Measurements from ENCODE around the gene NEURL1. TPM values are rescaled to one million over a fixed set of nuclear protein-coding genes. Genes with fewer than 3 reads are reported as not detected.
A peak's percentile ranks its signal among the peaks of the same experiment; 100 is the strongest.

The NEURL1 gene
- total and polyA plus RNA-seq, 2 donors, result 1.6 to 3.0 TPM

DNA sequence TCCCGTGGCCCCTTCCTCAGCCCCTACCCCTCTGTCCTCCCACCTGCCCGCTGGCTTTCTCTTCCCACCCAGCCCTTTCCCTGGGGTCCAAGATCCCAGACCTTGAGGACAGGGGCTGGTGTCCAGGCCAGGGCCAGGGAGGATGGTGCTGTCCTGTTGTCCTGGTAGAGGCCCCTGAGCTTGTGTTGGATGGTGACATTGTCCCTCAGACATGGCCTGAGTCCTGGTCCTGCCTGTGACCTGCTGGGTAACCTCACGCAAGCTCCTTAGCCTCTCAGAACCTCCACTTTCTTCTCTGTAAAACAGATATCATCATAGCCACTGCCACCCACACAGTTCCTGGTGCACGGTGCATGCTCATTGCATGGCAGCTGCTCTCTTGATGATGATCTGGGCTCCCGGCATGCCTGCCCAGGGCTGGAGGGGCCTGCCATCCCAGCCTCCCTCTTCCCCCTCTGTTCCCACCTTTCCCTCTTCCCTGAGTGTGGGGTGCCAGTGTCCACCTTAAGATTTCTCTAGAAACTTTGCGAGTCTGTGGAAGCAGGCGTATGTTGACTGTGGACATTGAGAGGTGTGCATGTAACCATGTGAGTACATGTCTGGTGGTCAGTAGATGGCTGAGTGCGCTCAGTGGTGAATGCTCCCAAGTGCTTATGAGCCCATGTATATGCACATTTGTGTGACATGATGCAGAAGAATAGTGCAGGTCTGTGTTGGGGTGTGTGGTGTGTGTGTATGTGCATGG, 60.4 kb downstream of the NEURL1 start:
- DNase-seq (ENCODE audit: low read depth in 6 of 9, low spot score in 9 of 9), result peak in 1 of 9 donors; percentile 23
- Histone ChIP-seq H3K4me3 (ENCODE audit: low read length in 2 of 2) (no peak overlapping the region), H3K4me1 (ENCODE audit: control insufficient read depth in 2 of 2, insufficient read depth in 2 of 2, low read length in 2 of 2) (peaks cover 0 to 15% of the 10 kb centered on the region in 2 donors), H3K27ac (ENCODE audit: low read depth in 1 of 2, low read length in 1 of 2) (no peak overlapping the region), H3K36me3 (ENCODE audit: control insufficient read depth in 2 of 2, insufficient read depth in 2 of 2, low read length in 1 of 2) (no peaks in the 10 kb centered on the region), H3K9me3 (ENCODE audit: control insufficient read depth in 2 of 2, insufficient read depth in 1 of 2, low read length in 1 of 2) (no peaks in the 10 kb centered on the region), H3K27me3 (ENCODE audit: control insufficient read depth in 2 of 2, insufficient read depth in 1 of 2, low read length in 1 of 2) (peaks cover 0 to 44% of the 10 kb centered on the region in 2 donors)
- 87% methylated on average over 8 of the region's 8 CpGs for WGBS

DNA sequence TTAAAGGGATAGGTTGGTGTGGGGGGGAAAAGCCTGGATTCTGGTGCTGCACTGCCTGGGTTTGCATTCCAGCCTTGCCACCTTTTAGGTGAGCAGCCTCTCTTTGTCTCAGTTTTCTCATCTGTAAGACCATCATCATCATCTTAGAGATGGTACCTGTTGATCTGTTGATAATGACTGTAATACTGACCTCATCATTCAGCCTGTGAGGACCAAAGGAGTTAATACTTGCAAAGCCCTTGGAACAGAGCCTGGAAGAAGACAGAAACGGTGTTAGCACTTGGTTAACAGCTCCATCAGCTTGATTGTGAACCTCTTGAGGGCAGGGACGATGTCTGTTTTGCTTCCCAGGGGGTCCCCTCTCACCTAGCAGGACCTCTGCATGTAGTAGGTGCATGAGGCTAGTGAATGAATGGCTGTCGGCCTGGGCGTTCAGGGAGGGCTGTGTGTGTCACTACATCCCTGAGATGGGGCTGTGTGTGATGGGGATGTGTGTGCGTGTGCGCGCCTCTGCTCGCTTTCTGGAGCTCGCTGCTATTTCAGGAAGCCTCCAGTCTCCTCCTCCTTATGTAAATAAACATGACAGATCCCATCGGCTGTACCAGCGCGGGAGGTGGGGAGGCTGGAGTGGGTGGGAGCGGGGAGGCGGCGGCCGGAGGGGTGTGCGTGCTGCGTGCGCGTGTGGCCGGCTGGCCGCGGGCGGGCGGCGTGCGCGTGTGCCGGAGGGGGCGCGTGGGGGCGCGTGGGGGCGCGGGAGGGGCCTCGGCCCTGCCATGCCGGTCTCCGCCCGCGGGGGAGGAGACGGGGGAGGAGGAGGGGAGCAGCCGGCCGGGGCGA, 61.2 kb downstream of the NEURL1 start:
- H3K4me1 ChIP-seq (ENCODE audit: control insufficient read depth in 2 of 2, insufficient read depth in 2 of 2, low read length in 2 of 2), result peaks cover 0 to 17% of the 10 kb centered on the region in 2 donors
- peak in 1 of 9 donors; percentile 21 for DNase-seq (ENCODE audit: low read depth in 6 of 9, low spot score in 9 of 9)
- no peak overlapping the region for H3K27ac ChIP-seq (ENCODE audit: low read depth in 1 of 2, low read length in 1 of 2)
- 5% methylated on average over 44 of the region's 44 CpGs for WGBS
- peak overlapping the region in 1 of 2 donors; percentile 39 for H3K4me3 ChIP-seq (ENCODE audit: low read length in 2 of 2)
- no peaks in the 10 kb centered on the region for H3K36me3 ChIP-seq (ENCODE audit: control insufficient read depth in 2 of 2, insufficient read depth in 2 of 2, low read length in 1 of 2)
- peaks cover 0 to 48% of the 10 kb centered on the region in 2 donors for H3K27me3 ChIP-seq (ENCODE audit: control insufficient read depth in 2 of 2, insufficient read depth in 1 of 2, low read length in 1 of 2)
- no peaks in the 10 kb centered on the region for H3K9me3 ChIP-seq (ENCODE audit: control insufficient read depth in 2 of 2, insufficient read depth in 1 of 2, low read length in 1 of 2)

DNA sequence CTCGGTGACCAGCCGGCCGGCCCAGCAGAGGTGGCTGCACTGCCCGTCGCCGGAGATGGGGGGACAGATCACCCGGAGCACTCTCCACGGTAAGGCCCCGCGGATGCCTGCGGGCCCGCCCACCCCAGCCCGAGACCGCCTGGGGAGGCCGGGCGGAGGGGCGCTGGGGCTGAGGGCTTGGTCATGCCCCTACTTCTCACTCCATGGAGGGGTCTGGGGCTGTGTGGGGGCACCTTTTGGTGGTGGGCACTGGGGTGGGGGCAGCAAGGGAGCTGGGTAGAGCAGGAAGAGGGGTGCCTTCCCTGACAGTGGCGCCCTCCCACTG, 61.8 kb downstream of the NEURL1 start:
- no peaks in the 10 kb centered on the region for H3K9me3 ChIP-seq (ENCODE audit: control insufficient read depth in 2 of 2, insufficient read depth in 1 of 2, low read length in 1 of 2)
- WGBS, result 4% methylated on average over 18 of the region's 18 CpGs
- peak overlapping the region in 1 of 2 donors; percentile 39 for H3K4me3 ChIP-seq (ENCODE audit: low read length in 2 of 2)
- H3K36me3 ChIP-seq (ENCODE audit: control insufficient read depth in 2 of 2, insufficient read depth in 2 of 2, low read length in 1 of 2), result no peaks in the 10 kb centered on the region
- peaks cover 0 to 17% of the 10 kb centered on the region in 2 donors for H3K4me1 ChIP-seq (ENCODE audit: control insufficient read depth in 2 of 2, insufficient read depth in 2 of 2, low read length in 2 of 2)
- DNase-seq (ENCODE audit: low read depth in 6 of 9, low spot score in 9 of 9), result no peak
- H3K27ac ChIP-seq (ENCODE audit: low read depth in 1 of 2, low read length in 1 of 2), result no peak overlapping the region
- peaks cover 0 to 51% of the 10 kb centered on the region in 2 donors for H3K27me3 ChIP-seq (ENCODE audit: control insufficient read depth in 2 of 2, insufficient read depth in 1 of 2, low read length in 1 of 2)

DNA sequence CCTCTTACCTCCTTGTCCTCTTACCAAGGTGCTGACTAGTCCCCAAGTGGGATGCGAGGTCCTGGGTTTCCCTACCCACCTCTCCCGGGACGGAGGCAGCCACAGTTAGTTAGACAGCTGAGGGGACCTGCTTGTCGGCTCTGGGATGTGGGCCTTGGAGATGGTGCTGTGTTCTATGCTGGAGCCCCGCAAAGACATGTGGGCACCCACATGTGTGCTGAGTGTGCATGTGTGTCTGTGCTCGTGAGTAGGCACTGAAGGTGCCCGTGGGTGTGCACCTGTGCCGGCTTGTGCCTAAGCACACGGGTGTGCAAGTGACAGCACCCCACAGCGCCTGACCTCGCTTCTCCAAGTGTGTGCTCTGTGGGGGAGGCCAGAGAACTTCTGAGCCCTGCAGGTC, 62.2 kb downstream of the NEURL1 start:
- Histone ChIP-seq H3K36me3 (ENCODE audit: control insufficient read depth in 2 of 2, insufficient read depth in 2 of 2, low read length in 1 of 2) (no peaks in the 10 kb centered on the region), H3K4me1 (ENCODE audit: control insufficient read depth in 2 of 2, insufficient read depth in 2 of 2, low read length in 2 of 2) (peaks cover 0 to 17% of the 10 kb centered on the region in 2 donors), H3K27ac (ENCODE audit: low read depth in 1 of 2, low read length in 1 of 2) (no peak overlapping the region), H3K27me3 (ENCODE audit: control insufficient read depth in 2 of 2, insufficient read depth in 1 of 2, low read length in 1 of 2) (peaks cover 0 to 51% of the 10 kb centered on the region in 2 donors), H3K4me3 (ENCODE audit: low read length in 2 of 2) (no peak overlapping the region), H3K9me3 (ENCODE audit: control insufficient read depth in 2 of 2, insufficient read depth in 1 of 2, low read length in 1 of 2) (no peaks in the 10 kb centered on the region)
- 83% methylated on average over 11 of the region's 11 CpGs for WGBS
- DNase-seq (ENCODE audit: low read depth in 6 of 9, low spot score in 9 of 9), result no peak

DNA sequence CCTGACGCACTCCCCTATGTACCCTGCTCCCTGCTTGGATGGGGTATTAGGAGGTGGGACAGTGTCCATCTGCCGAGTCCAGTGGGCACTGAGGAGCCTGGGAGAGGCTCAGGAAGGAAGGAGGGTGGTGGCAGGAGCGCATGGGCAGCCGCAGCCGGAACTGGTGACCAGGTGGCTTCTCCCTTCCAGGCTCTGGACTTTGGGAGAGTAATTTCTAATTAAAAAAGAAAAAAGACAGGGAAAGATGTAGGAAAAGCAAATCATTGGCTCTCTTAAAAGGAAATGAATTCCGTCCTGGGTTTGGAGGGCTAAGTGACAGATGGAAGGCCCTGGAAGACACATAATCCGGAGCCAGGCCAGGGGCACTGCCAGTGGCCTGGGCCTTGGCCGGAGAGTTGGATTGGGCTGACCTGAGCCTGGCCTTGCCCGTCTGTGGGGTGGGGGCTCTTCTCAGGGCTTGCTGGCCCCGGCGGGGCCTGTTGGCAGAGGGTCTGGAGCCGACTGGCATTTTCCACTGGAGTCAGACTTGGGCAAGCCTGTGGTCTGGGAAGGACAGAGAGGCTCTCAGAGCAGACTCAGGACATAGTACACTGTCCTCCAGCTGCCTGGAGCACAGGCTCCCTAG, 63.0 kb downstream of the NEURL1 start:
- Histone ChIP-seq H3K36me3 (ENCODE audit: control insufficient read depth in 2 of 2, insufficient read depth in 2 of 2, low read length in 1 of 2) (no peaks in the 10 kb centered on the region), H3K27me3 (ENCODE audit: control insufficient read depth in 2 of 2, insufficient read depth in 1 of 2, low read length in 1 of 2) (peaks cover 0 to 51% of the 10 kb centered on the region in 2 donors), H3K4me1 (ENCODE audit: control insufficient read depth in 2 of 2, insufficient read depth in 2 of 2, low read length in 2 of 2) (peaks cover 0 to 17% of the 10 kb centered on the region in 2 donors), H3K9me3 (ENCODE audit: control insufficient read depth in 2 of 2, insufficient read depth in 1 of 2, low read length in 1 of 2) (no peaks in the 10 kb centered on the region), H3K27ac (ENCODE audit: low read depth in 1 of 2, low read length in 1 of 2) (no peak overlapping the region), H3K4me3 (ENCODE audit: low read length in 2 of 2) (no peak overlapping the region)
- no peak for DNase-seq (ENCODE audit: low read depth in 6 of 9, low spot score in 9 of 9)
- 90% methylated on average over 12 of the region's 12 CpGs for WGBS

DNA sequence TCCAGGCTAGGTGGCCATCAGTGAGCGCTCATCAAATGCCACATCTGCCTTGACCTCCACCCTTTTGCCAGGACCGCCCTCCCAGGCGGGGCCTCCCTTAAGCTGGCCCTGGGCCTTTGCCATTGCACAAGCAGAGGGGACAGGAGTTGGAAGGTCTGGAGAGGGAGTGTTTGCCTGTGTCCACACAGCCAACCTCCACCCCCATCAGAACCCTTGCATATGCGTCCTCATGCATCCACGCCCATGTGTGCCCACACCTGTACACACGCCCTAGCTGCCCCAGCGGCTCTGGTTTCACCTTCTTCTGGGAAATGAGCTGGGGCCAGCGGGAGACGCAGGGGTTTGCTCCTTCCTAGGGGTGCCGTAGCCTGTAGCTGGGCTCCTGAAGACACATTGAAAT, 64.0 kb downstream of the NEURL1 start:
- peaks cover 0 to 15% of the 10 kb centered on the region in 2 donors for H3K4me1 ChIP-seq (ENCODE audit: control insufficient read depth in 2 of 2, insufficient read depth in 2 of 2, low read length in 2 of 2)
- no peaks in the 10 kb centered on the region for H3K9me3 ChIP-seq (ENCODE audit: control insufficient read depth in 2 of 2, insufficient read depth in 1 of 2, low read length in 1 of 2)
- H3K27me3 ChIP-seq (ENCODE audit: control insufficient read depth in 2 of 2, insufficient read depth in 1 of 2, low read length in 1 of 2), result peaks cover 0 to 45% of the 10 kb centered on the region in 2 donors
- no peak overlapping the region for H3K27ac ChIP-seq (ENCODE audit: low read depth in 1 of 2, low read length in 1 of 2)
- no peaks in the 10 kb centered on the region for H3K36me3 ChIP-seq (ENCODE audit: control insufficient read depth in 2 of 2, insufficient read depth in 2 of 2, low read length in 1 of 2)
- no peak overlapping the region for H3K4me3 ChIP-seq (ENCODE audit: low read length in 2 of 2)
- 98% methylated on average over 10 of the region's 10 CpGs for WGBS
- no peak for DNase-seq (ENCODE audit: low read depth in 6 of 9, low spot score in 9 of 9)

DNA sequence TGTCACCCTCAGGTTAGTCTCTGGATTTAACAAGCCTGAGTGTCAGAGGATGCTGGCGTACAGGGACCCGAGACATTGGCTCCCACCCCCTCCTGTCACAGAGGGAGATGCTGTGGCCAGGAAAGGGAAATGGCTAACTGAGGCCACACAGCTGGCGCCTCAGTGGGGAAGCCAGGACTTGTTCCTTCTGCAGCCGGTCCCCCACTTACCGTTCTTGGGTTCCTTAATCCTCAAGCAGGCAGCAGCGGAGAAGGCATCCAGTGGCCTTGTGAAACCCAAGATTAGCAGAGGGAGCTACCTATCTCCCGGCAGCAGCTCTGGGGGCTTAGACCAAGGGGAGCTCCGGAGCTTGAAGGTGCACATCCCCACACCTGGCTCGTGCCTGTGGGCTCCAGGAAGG, 65.4 kb downstream of the NEURL1 start:
- Histone ChIP-seq H3K27me3 (ENCODE audit: control insufficient read depth in 2 of 2, insufficient read depth in 1 of 2, low read length in 1 of 2) (peaks cover 0 to 39% of the 10 kb centered on the region in 2 donors), H3K36me3 (ENCODE audit: control insufficient read depth in 2 of 2, insufficient read depth in 2 of 2, low read length in 1 of 2) (no peaks in the 10 kb centered on the region), H3K4me1 (ENCODE audit: control insufficient read depth in 2 of 2, insufficient read depth in 2 of 2, low read length in 2 of 2) (peaks cover 0 to 15% of the 10 kb centered on the region in 2 donors), H3K27ac (ENCODE audit: low read depth in 1 of 2, low read length in 1 of 2) (no peak overlapping the region), H3K9me3 (ENCODE audit: control insufficient read depth in 2 of 2, insufficient read depth in 1 of 2, low read length in 1 of 2) (no peaks in the 10 kb centered on the region), H3K4me3 (ENCODE audit: low read length in 2 of 2) (no peak overlapping the region)
- no peak for DNase-seq (ENCODE audit: low read depth in 6 of 9, low spot score in 9 of 9)
- WGBS, result 30% methylated on average over 9 of the region's 9 CpGs

DNA sequence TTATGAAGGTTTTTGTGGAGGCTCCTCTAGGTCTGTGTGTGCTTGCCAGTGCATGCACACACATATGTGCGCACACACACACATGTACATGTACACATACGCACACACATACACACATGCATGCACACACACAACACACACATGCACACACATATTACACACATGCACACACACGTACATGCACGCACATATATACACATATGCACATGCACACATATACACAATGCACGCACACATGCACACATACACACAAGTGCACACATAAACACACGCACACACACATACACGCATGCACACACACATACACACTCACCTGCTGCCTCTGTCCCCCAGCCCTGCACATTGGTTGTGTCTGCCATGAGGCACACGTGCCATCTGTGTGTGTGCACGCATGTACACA, 66.3 kb downstream of the NEURL1 start:
- no peaks in the 10 kb centered on the region for H3K9me3 ChIP-seq (ENCODE audit: control insufficient read depth in 2 of 2, insufficient read depth in 1 of 2, low read length in 1 of 2)
- peaks cover 0 to 12% of the 10 kb centered on the region in 2 donors for H3K4me1 ChIP-seq (ENCODE audit: control insufficient read depth in 2 of 2, insufficient read depth in 2 of 2, low read length in 2 of 2)
- no peak overlapping the region for H3K4me3 ChIP-seq (ENCODE audit: low read length in 2 of 2)
- WGBS, result 87% methylated on average over 9 of the region's 9 CpGs
- no peak for DNase-seq (ENCODE audit: low read depth in 6 of 9, low spot score in 9 of 9)
- peaks cover 0 to 30% of the 10 kb centered on the region in 2 donors for H3K27me3 ChIP-seq (ENCODE audit: control insufficient read depth in 2 of 2, insufficient read depth in 1 of 2, low read length in 1 of 2)
- no peak overlapping the region for H3K27ac ChIP-seq (ENCODE audit: low read depth in 1 of 2, low read length in 1 of 2)
- H3K36me3 ChIP-seq (ENCODE audit: control insufficient read depth in 2 of 2, insufficient read depth in 2 of 2, low read length in 1 of 2), result no peaks in the 10 kb centered on the region

DNA sequence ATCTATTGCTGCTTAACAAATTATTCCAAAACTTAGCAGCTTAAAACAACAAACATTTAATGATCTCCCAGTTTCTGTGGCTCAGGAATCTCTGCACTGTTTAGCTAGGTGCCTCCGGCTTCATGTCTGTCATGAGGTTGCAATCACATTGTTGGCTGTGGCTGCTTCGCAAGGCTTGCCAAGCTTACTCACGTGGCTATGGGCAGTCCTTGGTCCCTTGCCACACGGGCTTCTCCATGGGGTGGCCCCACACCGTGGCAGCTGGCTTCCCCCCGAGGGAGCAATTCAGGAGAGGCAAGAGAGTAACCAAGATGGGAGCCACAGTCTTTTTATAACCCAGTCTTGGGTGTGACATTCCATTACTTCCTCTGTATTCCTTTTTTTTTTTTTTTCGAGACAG, 67.4 kb downstream of the NEURL1 start:
- Histone ChIP-seq H3K36me3 (ENCODE audit: control insufficient read depth in 2 of 2, insufficient read depth in 2 of 2, low read length in 1 of 2) (no peaks in the 10 kb centered on the region), H3K27me3 (ENCODE audit: control insufficient read depth in 2 of 2, insufficient read depth in 1 of 2, low read length in 1 of 2) (peaks cover 0 to 20% of the 10 kb centered on the region in 2 donors), H3K9me3 (ENCODE audit: control insufficient read depth in 2 of 2, insufficient read depth in 1 of 2, low read length in 1 of 2) (no peaks in the 10 kb centered on the region), H3K27ac (ENCODE audit: low read depth in 1 of 2, low read length in 1 of 2) (no peak overlapping the region), H3K4me1 (ENCODE audit: control insufficient read depth in 2 of 2, insufficient read depth in 2 of 2, low read length in 2 of 2) (peaks cover 0 to 7% of the 10 kb centered on the region in 2 donors), H3K4me3 (ENCODE audit: low read length in 2 of 2) (no peak overlapping the region)
- 95% methylated on average over 7 of the region's 7 CpGs for WGBS
- no peak for DNase-seq (ENCODE audit: low read depth in 6 of 9, low spot score in 9 of 9)
